GM12892 (cell line): ENCODE data around the gene MYO7B.
A peak's percentile ranks its signal among the peaks of the same experiment; 100 is the strongest.
"Not testable (repeated sequence)": the region's sequence is repeated elsewhere in the genome, so short reads cannot be mapped to it uniquely, and the experiment has no call there.

Experiments
- DNase-seq: peaks from one replicate; pipeline ENCODE4 v3.0.0; 2011; ENCODE audit not compliant: insufficient read length
- FAIRE-seq: peaks from 2 replicates; lab custom pipeline; 2011; peaks lifted over from hg19 to GRCh38; lab: Jason Lieb, UNC
- POLR2A ChIP-seq: IDR thresholded peaks from 2 replicates; pipeline ENCODE4 v1.6.1; 2011; ENCODE audit warnings: low read depth, low read length, control low read depth
- POLR2AphosphoS5 ChIP-seq: IDR thresholded peaks from 2 replicates; pipeline ENCODE4 v1.6.1; 2011; ENCODE audit warnings: low read depth, low read length, control low read depth
- TAF1 ChIP-seq: IDR thresholded peaks from 2 replicates; pipeline ENCODE4 v1.6.1; 2011; ENCODE audit warnings: low read depth, mild to moderate bottlenecking, control low read depth, low read length, borderline replicate concordance

MYO7B gene

DNA sequence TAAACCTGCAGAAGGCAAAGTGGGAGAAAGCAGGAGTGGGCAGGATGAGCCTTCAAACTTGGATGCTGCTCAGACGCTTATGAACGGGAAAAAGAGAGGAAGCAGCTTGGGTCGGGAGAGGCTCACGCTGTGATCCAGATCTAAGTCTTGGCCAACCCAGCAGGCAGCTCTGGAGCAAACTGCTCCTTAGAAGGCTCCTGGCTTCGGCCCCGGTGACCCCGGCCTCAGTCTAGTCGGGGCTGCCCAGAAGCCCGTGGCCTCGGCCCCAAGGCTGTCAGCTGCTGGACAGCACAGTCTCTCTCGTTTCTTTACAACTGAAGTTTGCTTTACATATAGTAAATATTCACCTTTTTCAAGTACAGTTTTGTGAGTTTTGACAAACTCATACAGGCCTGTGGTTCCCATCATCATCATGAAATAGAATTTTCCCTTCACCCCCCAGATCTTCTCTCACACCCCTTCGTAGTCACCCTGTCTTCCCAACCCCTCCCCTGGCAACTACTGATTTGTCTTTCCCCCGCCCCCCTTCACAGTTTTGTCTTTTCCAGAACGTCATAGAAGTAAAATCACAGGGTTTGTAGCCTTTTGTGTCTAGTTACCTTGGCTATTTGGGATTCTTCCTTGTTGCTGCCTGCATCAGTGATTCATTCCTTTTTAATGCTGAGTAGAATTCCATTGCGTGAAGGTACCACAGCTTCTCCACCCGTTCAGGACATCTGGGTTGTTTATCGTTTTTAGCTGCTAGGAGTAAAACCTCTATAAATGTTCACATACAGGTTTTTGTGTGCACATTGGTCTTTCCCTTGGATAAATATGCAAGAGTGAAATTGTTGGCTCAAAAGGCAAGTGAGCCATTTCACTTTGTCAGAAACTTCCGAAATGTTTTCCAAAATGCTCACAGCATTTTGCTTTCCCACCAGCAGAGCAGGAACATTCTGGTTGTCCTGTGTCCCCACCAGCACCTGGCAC is 35.1 kb downstream of the MYO7B start:
- TF ChIP-seq POLR2A, result no peak
- TF ChIP-seq TAF1, result no peak
- no peak for TF ChIP-seq POLR2AphosphoS5
- FAIRE-seq, result no peak
- no peak for DNase-seq

DNA sequence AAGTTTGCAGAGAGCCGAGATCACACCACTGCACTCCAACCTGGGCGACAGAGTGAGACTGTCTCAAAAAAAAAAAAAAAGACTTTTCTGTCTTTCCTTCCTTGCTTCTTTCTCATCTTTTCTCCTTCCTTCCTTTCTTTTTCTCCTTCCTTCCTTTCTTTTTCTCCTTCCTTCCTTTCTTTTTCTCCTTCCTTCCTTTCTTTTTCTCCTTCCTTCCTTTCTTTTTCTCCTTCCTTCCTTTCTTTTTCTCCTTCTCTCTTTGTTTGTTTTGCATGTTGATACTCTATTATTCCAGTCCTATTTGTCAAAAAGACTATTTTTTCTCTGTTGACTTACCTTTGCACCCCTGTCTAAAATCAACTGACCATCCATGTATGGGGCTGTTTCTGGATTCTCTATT is 36.9 kb downstream of the MYO7B start:
- not testable (repeated sequence) for FAIRE-seq, DNase-seq

DNA sequence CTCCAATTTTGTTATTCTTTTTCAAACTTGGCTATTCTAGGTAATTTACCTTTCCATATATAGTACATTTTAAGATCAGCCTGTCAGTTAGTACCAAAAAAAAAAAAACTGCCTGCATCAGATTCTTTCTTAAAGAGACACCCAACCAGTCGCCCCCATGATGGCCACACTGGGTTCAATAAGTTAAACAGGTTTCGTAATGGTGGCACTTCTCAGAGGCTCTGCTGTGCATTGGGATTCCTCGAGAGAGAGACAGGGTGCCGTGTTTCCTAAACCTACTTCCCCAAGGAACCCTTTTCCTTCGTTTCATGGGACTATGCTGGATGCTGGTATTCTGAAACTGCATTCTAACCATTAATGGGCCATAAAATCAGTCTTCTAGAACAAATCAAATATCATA is 37.4 kb downstream of the MYO7B start:
- FAIRE-seq (no peak), DNase-seq (no peak)
- TF ChIP-seq POLR2A, result no peak
- no peak for TF ChIP-seq POLR2AphosphoS5
- no peak for TF ChIP-seq TAF1

DNA sequence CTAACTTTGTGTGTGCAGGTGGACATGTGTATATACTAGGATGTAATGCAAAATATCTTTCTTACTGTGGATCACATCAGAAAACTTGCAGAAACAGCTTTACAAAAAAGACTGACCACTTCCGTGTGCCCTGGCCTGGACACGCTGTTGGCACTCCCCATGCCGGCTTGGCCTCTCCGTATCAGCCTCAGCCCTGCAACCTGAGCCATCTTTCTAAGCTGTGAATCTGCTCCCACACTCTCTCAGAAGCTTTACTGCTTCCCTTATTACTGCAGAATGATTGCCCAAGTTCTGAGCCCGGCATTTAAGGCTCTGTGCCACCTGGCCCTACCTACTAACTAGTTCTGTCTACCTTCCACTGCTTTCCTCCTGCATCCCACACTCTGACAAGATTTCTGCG is 37.8 kb downstream of the MYO7B start:
- FAIRE-seq (no peak), DNase-seq (no peak)
- TF ChIP-seq TAF1, result no peak
- no peak for TF ChIP-seq POLR2A
- no peak for TF ChIP-seq POLR2AphosphoS5

DNA sequence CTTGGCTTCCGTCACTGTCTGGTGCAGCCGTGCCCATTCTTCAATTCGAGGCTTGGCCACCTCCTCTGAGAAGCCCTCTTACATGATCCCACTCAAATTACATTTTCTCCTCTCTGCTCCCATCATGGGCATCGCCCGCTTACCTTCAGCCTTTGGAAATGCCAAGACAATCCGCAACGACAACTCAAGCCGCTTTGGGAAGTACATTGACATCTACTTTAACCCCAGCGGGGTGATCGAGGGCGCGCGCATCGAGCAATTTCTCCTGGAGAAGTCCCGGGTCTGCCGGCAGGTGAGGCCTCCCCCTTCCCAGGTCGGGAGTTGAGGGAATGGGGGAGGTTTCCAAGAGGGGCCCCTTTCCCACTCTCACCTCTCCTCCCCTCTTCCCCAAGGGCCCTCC is 38.3 kb downstream of the MYO7B start:
- TF ChIP-seq POLR2A (no peak), TAF1 (no peak), POLR2AphosphoS5 (no peak)
- DNase-seq (no peak), FAIRE-seq (no peak)

DNA sequence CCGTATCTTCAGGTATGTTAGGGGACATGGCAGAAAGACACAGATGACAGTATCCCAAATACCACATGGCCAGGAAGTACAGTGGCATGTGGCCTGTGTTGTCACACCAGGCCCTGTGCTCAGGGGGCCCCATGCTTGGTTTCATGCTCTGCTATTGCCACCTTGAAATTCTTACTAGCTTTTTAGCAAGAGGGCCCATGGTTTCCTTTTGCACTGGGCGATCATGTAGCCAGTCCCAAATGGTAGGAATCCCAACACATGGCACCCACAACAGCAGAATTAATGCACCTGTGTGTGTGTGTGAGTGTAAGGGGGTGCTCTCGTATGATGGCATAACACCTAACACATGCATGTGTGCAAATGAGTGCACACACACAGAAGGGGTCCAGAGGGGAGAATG is 39.2 kb downstream of the MYO7B start:
- DNase-seq, result no peak
- peak; percentile 17 for FAIRE-seq
- no peak for TF ChIP-seq TAF1
- no peak for TF ChIP-seq POLR2AphosphoS5
- no peak for TF ChIP-seq POLR2A

DNA sequence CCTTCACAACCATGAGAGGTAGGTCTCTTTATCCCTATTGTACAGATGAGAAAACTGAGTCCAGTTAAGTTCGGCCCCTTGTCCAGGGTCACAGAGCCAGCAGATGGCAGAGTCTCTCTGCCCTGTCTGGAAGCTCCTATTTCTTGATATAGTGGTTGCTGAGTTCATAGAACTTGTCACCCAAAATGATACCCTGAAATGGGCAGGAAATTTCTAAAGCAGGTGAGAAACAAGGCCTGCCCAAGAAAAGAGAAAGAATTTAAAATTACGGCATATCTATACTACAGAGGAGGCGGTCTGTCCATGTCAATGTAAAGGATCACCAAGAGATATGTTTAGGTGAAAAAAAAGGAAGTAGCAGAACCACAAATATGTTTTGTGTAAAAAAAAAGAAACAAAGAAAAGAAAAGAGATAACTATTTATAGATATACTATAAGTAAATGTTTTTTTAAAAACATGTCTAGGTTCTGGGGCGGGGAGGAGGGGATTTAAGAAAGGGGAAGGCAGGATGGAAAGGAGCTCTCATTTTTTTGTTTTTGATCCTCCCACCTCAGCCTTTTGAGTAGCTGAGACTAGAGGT is 39.8 kb downstream of the MYO7B start:
- no peak for DNase-seq
- FAIRE-seq, result no peak

DNA sequence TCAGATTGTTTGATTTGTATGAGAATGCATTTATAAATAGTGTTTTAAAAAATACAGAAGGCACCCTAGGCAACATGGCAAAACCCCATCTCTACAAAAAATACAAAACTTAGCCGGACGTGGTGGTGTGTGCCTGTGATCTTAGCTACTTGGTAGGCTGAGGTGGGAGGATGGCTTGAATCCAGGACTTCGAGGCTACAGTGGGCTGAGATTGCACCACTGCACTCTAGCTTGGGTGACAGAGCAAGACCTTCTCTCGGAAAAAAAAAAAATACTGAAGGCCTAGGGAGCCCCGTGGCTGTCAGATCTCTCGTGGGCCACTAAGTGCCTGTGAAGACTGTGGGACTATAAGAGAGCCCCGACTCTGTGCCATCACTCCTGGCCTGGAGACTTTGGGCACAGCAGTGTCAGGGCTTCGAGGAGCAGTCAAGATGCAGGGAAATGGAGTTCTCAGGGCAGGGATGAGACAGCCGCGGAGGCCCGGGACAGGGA is 40.5 kb downstream of the MYO7B start:
- TF ChIP-seq TAF1, result no peak
- no peak for TF ChIP-seq POLR2A
- no peak for TF ChIP-seq POLR2AphosphoS5
- no peak for DNase-seq
- no peak for FAIRE-seq

More for the DNA sequence above, 39.8 kb downstream of the MYO7B start:
- TF ChIP-seq TAF1, result no peak
- TF ChIP-seq POLR2A, result no peak
- TF ChIP-seq POLR2AphosphoS5, result no peak

DNA sequence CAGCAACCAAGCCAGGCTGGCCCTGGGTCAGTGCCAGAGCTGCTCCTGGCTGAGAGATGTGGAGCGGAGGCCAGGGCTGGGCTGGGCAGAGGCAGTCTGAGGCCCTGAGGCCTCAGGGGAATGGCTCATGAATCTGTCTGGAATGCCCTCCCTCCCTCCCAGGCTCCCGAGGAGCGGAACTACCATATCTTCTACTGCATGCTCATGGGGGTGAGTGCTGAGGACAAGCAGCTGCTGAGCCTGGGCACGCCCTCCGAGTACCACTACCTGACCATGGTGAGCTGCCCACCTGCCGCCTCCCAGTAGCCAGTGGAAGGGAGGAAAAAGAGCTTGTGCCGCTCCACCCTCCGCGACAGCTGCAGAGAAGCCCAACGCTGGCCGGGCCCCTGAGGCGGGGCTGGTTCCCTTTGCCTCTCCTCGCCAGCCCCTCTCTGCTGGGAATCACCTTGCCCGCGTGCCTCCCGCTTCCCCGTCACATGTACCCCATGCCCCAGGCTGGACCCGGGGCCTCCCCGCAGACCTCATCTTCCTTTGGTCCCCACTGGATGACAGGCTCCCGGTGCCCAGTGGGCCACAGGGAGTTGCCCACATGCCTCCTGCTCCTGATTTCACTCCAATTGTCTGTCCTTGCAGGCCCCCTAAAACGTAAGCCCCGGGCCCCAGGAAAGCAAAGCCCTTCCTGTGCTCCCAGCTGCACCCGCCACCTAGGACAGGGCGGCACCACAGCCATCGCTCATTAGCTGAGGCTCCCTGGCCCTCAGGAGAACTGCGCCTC is 41.1 kb downstream of the MYO7B start:
- DNase-seq (no peak), FAIRE-seq (no peak)
- TF ChIP-seq POLR2A (no peak), POLR2AphosphoS5 (no peak), TAF1 (no peak)

DNA sequence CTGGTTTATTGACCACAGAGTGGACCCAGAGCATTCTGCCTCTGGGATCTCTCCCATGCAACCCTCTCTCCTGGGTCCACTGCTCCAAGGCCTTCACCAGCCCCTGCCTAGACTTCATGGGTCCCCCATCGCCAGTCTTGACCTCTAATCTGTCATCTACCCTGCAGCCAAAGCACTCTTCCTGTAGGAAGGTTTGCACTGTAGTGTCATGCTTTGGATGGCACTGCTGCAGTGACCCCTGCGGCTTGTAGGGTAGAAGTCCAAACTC is 41.7 kb downstream of the MYO7B start:
- DNase-seq, result no peak
- peak; percentile 57 for FAIRE-seq
- TF ChIP-seq POLR2A (no peak), POLR2AphosphoS5 (no peak), TAF1 (no peak)

DNA sequence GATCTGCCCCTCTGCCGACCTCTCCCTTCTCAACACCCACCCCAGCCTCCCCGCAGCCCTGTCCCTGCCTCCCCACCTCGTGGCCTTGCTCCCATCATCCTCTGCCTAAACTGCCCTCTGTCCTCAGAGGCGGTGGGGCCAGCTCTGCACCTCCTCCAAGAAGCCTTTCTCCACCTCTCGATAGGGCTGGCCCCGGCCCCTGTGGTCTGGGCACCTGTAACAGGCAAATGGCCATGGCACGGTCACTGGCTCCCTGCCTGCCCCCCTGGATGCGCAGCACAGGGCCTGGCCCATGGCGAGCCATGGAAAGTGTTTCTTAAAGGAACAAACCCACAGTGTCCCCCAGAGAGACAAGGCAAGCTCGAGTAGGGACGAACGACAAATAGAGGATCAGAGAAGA is 42.0 kb downstream of the MYO7B start:
- TF ChIP-seq POLR2AphosphoS5, result no peak
- DNase-seq (no peak), FAIRE-seq (no peak)

DNA sequence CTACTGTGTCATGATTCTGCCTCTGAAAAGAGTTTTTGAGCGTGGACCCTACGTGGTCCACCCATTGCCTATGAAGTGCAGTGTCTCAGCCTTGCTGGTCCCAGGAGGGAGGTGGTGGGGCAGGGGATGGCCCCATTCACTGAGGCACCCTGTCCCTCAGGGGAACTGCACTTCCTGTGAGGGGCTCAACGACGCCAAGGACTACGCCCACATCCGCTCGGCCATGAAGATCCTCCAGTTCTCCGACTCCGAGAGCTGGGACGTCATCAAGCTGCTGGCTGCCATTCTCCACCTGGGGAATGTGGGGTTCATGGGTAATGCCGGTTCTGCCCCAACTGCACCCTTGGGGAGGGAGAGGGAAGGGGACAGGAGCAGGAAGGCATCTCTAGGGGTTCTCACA is 42.5 kb downstream of the MYO7B start:
- TF ChIP-seq TAF1 (no peak), POLR2AphosphoS5 (no peak), POLR2A (no peak)
- FAIRE-seq, result peak; percentile 75

DNA sequence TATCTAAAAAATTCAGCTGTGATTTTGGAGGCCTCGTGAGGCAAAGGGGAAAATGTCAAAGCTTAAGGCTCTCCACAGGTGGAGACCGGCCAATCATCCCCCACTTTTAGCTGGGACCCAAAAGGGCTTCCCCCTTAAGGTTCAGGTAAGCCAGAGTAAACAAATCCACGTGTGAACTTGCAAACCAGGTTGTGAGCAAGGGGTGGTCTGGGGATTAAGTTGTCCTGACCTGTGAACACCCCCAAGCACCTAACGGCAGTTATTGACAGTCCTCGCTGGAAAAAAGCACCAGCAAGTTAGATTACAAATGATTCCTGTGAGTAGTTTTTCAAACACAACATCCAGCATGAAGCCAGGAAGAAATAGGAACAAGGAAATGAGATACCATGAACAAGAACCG is 42.9 kb downstream of the MYO7B start:
- FAIRE-seq (no peak), DNase-seq (no peak)
- TF ChIP-seq POLR2A, result no peak
- TF ChIP-seq TAF1, result no peak
- TF ChIP-seq POLR2AphosphoS5, result no peak

More for the DNA sequence above, 42.5 kb downstream of the MYO7B start:
- no peak for DNase-seq
